ENCODE measurements around the gene DDX47. TPM values are rescaled to one million over a fixed set of nuclear protein-coding genes. Genes with fewer than 3 reads are reported as not detected.

DDX47 gene
- total and polyA plus RNA-seq, 9 of the 15 experiments (the other 6 are each of a cell fraction or from before 2014, with no cell fraction given): 39.4 to 186 (median 64.4) TPM

GRCh38 chr12:12792421-12792820 is 20.7 kb upstream of the DDX47 start:
- intact Hi-C loops (cut with micrococcal nuclease): no loop called here
- ATAC-seq (no peak), DNase-seq (ENCODE audit: extremely low read depth in 1 of 4, low spot score in 3 of 4) (no peak), FAIRE-seq (no peak)
- Histone ChIP-seq H3K27me3 (ENCODE audit: control insufficient read depth in 2 of 2, insufficient read depth in 2 of 2, low read length in 2 of 2) (no peaks in the 10 kb centered on the region), H3K9me3 (replicated peaks; ENCODE audit: control insufficient read depth, insufficient read depth, low read depth, low read length) (no peaks in the 10 kb centered on the region), H4K20me1 (replicated peaks; ENCODE audit: control insufficient read depth, insufficient read depth, low read length) (no peaks in the 10 kb centered on the region), H3K9me1 (ENCODE audit: control insufficient read depth, insufficient read depth, low read length) (no peaks in the 10 kb centered on the region), H3K36me3 (ENCODE audit: control insufficient read depth, insufficient read depth, low read length) (no peaks in the 10 kb centered on the region), H3K27ac (ENCODE audit: extremely low read depth, low read depth, low read length) (no peak overlapping the region), H3K4me3 (no peak overlapping the region), H3K4me1 (replicated peaks in 1 of 2; ENCODE audit: control insufficient read depth in 2 of 2, insufficient read depth in 2 of 2, low read length in 2 of 2) (peaks cover 6 to 24% of the 10 kb centered on the region in 2 experiments), H2AFZ (ENCODE audit: low read depth, low read length) (peak overlapping the region; percentile 80; the same call in 1 of the 2 replicates), H3K9ac (ENCODE audit: insufficient read depth in 1 of 2, low read depth in 2 of 2, low read length in 2 of 2) (no peak overlapping the region; a peak in 1 of 4 replicates), H3K4me2 (ENCODE audit: insufficient read depth, low read length) (no peak overlapping the region), H3K79me2 (ENCODE audit: control insufficient read depth, insufficient read depth, low read length) (peaks cover 5% of the 10 kb centered on the region; the same call in 2 of the 3 replicates)
- BruUV-seq (replicated peaks): no TSS peak
- WGBS (ENCODE audit: insufficient coverage, low coverage, missing lambda C conversion rate): 60% methylated on average over 6 of the region's 6 CpGs
- in situ Hi-C loops (cut with MboI): no loop called here
- POLR2A ChIA-PET: interaction anchor here (0.6 to 1.7 kb wide), 3 partner anchors 11 to 422 kb away, joined by 3 to 5 read pairs (median 4); no protein-coding TSS in a partner anchor
- TF ChIP-seq HDAC1 (IDR thresholded peaks at IDR 0.05) (no peak), THRB (CRISPR knock-in tag; conservative IDR thresholded peaks at IDR 0.05) (no peak), EZH2 (IDR thresholded peaks at IDR 0.05; ENCODE audit: borderline replicate concordance, low read depth, low read length) (no peak), HDAC6 (IDR thresholded peaks at IDR 0.05; ENCODE audit: low read depth, low read length) (no peak), ETS1 (conservative IDR thresholded peaks at IDR 0.05; ENCODE audit: control insufficient read depth, low read depth, low read length) (no peak), MYNN (IDR thresholded peaks at IDR 0.05) (no peak), MYNN (CRISPR knock-in tag; IDR thresholded peaks at IDR 0.05) (no peak), ZNF561 (CRISPR knock-in tag; conservative IDR thresholded peaks at IDR 0.05) (no peak), RUNX1 (IDR thresholded peaks at IDR 0.05; ENCODE audit: low read depth) (no peak), BRF2 (IDR thresholded peaks at IDR 0.05; ENCODE audit: borderline replicate concordance, insufficient read depth, insufficient read length) (no peak), ZNF77 (CRISPR knock-in tag; IDR thresholded peaks at IDR 0.05) (no peak), ARID2 (IDR thresholded peaks at IDR 0.05) (no peak)
- TF ChIP-seq, protein P1, sequence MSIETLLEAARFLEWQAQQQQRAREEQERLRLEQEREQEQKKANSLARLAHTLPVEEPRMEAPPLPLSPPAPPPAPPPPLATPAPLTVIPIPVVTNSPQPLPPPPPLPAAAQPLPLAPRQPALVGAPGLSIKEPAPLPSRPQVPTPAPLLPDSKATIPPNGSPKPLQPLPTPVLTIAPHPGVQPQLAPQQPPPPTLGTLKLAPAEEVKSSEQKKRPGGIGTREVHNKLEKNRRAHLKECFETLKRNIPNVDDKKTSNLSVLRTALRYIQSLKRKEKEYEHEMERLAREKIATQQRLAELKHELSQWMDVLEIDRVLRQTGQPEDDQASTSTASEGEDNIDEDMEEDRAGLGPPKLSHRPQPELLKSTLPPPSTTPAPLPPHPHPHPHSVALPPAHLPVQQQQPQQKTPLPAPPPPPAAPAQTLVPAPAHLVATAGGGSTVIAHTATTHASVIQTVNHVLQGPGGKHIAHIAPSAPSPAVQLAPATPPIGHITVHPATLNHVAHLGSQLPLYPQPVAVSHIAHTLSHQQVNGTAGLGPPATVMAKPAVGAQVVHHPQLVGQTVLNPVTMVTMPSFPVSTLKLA (conservative IDR thresholded peaks at IDR 0.05): no peak
- TF ChIP-seq, protein P2, sequence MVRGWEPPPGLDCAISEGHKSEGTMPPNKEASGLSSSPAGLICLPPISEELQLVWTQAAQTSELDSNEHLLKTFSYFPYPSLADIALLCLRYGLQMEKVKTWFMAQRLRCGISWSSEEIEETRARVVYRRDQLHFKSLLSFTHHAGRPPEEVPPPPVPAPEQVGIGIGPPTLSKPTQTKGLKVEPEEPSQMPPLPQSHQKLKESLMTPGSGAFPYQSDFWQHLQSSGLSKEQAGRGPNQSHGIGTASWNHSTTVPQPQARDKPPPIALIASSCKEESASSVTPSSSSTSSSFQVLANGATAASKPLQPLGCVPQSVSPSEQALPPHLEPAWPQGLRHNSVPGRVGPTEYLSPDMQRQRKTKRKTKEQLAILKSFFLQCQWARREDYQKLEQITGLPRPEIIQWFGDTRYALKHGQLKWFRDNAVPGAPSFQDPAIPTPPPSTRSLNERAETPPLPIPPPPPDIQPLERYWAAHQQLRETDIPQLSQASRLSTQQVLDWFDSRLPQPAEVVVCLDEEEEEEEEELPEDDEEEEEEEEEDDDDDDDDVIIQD (CRISPR knock-in tag; IDR thresholded peaks at IDR 0.05): no peak
- TF ChIP-seq, protein P3, sequence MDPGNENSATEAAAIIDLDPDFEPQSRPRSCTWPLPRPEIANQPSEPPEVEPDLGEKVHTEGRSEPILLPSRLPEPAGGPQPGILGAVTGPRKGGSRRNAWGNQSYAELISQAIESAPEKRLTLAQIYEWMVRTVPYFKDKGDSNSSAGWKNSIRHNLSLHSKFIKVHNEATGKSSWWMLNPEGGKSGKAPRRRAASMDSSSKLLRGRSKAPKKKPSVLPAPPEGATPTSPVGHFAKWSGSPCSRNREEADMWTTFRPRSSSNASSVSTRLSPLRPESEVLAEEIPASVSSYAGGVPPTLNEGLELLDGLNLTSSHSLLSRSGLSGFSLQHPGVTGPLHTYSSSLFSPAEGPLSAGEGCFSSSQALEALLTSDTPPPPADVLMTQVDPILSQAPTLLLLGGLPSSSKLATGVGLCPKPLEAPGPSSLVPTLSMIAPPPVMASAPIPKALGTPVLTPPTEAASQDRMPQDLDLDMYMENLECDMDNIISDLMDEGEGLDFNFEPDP (CRISPR knock-in tag; IDR thresholded peaks at IDR 0.05): no peak
- CTCF ChIA-PET (ENCODE audit: low intra/inter-chr PET ratio): no interaction called here
